ENCODE measurements around the gene ZNF502. TPM values are rescaled to one million over a fixed set of nuclear protein-coding genes. Genes with fewer than 3 reads are reported as not detected.

Gene ZNF502
- total RNA-seq, 1 donor from 2014 or later, result 0.32 TPM

Other genes starting within 250 kb of the ZNF502 start
- gene ZNF445, start 235.0 kb upstream of the ZNF502 start, total RNA-seq (ENCODE audit: unreplicated experiment), result 66.8 TPM
- 20.6 TPM for gene ZKSCAN7, start 157.5 kb upstream of the ZNF502 start, total RNA-seq (ENCODE audit: unreplicated experiment)
- gene ZNF660, start 127.7 kb upstream of the ZNF502 start, total RNA-seq (ENCODE audit: unreplicated experiment), result 35.4 TPM
- 49.0 TPM for gene ZNF197, start 87.6 kb upstream of the ZNF502 start, total RNA-seq (ENCODE audit: unreplicated experiment)
- gene ZNF35, start 63.9 kb upstream of the ZNF502 start, total RNA-seq (ENCODE audit: unreplicated experiment), result 29.8 TPM
- 6.2 TPM for gene ZNF501, start 17.0 kb downstream of the ZNF502 start, total RNA-seq (ENCODE audit: unreplicated experiment)
- 23.0 TPM for gene KIAA1143, start 49.0 kb downstream of the ZNF502 start, total RNA-seq (ENCODE audit: unreplicated experiment)
- 5.8 TPM for gene KIF15, start 49.1 kb downstream of the ZNF502 start, total RNA-seq (ENCODE audit: unreplicated experiment)
- 9.6 TPM for gene TMEM42, start 149.3 kb downstream of the ZNF502 start, total RNA-seq (ENCODE audit: unreplicated experiment)
- not detected for gene TGM4, start 161.9 kb downstream of the ZNF502 start, total RNA-seq (ENCODE audit: unreplicated experiment)

Data from glutamatergic neuron (in vitro differentiated cells).